GM23248 (cell line): ENCODE data around the gene AASDH.

Experiments used
- EZH2 ChIP-seq: fragments of 200-600 bp; sonication (generic); IDR thresholded peaks from 2 replicates; pipeline ENCODE4 v1.6.1; 2018; ENCODE audit warnings: antibody characterized with exemption, mild to moderate bottlenecking; ENCODE audit not compliant: insufficient read depth, poor library complexity, severe bottlenecking
- EZH2phosphoT487 ChIP-seq: fragments of 200-600 bp; sonication (generic); IDR thresholded peaks from 2 replicates; pipeline ENCODE4 v1.6.1; 2018; ENCODE audit warnings: antibody characterized with exemption, moderate library complexity, mild to moderate bottlenecking, low read depth; ENCODE audit not compliant: insufficient read depth

DNA sequence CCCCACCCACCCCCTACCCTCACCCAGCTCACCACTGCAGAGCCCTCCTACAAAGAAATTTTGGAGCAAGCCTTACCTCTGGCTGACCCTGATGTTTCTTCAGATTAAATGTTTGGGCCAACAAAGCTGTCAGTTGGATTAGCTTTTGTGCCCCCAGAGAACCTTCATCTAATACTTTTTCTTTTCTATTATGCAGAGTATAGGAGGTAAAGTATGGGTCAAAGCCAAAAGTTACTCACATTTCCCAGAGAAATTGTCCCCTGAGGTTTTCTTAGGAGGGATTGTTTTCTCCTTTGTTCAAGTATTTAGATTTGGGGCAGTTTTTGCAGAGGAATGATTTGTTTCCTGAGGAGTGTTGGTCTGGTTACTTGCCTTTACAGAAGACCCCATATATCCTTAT lies 69.5 kb downstream of the AASDH start:
- TF ChIP-seq EZH2 (no peak), EZH2phosphoT487 (no peak)
